ENCODE data around the gene CYLD. TPM values are rescaled to one million over a fixed set of nuclear protein-coding genes. Genes with fewer than 3 reads are reported as not detected.

Gene CYLD
- total RNA-seq, 3 donors from 2014 or later: 40.6 to 62.9 (median 43.4) TPM

GRCh38 chr16:50808929-50809538 lies 67.1 kb downstream of the CYLD start:
- no peak for DNase-seq (ENCODE audit: low spot score in 2 of 2)
- H3K4me1 ChIP-seq: no peaks in the 10 kb centered on the region
- no peaks in the 10 kb centered on the region for H3K36me3 ChIP-seq
- H3K27me3 ChIP-seq: no peaks in the 10 kb centered on the region
- H3K4me3 ChIP-seq: no peak overlapping the region
- H3K27ac ChIP-seq: no peak overlapping the region
- TF ChIP-seq POLR2AphosphoS5 (IDR thresholded peaks at IDR 0.05): no peak
- TF ChIP-seq, protein P1, sequence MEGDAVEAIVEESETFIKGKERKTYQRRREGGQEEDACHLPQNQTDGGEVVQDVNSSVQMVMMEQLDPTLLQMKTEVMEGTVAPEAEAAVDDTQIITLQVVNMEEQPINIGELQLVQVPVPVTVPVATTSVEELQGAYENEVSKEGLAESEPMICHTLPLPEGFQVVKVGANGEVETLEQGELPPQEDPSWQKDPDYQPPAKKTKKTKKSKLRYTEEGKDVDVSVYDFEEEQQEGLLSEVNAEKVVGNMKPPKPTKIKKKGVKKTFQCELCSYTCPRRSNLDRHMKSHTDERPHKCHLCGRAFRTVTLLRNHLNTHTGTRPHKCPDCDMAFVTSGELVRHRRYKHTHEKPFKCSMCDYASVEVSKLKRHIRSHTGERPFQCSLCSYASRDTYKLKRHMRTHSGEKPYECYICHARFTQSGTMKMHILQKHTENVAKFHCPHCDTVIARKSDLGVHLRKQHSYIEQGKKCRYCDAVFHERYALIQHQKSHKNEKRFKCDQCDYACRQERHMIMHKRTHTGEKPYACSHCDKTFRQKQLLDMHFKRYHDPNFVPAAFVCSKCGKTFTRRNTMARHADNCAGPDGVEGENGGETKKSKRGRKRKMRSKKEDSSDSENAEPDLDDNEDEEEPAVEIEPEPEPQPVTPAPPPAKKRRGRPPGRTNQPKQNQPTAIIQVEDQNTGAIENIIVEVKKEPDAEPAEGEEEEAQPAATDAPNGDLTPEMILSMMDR (IDR thresholded peaks at IDR 0.05): no peak
- no peak for TF ChIP-seq POLR2A (IDR thresholded peaks at IDR 0.05)
- intact Hi-C loops (cut with DNase I; ENCODE audit: low total_unique reads): no loop called here
- H3K9me3 ChIP-seq: no peaks in the 10 kb centered on the region

DNA sequence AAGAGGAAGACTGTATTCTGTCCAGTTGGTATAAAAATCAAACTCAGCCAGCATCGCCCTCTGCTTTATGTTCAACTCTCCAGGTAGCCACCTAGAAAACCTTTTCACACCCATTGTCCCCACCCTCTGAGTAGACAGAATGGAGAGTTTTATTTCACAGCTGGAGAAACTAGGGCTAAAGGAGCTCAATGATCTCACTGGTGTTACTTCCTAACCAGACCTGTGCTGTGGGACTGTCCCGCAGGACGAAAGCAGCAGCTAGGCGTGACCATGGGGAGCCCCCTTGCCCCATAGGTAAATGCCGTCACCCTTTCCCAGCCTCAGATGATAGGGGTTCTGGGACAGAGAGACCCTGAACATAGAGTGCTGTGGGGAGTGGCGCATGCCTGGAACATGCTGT lies 67.7 kb downstream of the CYLD start:
- intact Hi-C loops (cut with DNase I; ENCODE audit: low total_unique reads): no loop called here
- TF ChIP-seq POLR2AphosphoS5 (IDR thresholded peaks at IDR 0.05) (no peak), POLR2A (IDR thresholded peaks at IDR 0.05) (no peak)
- TF ChIP-seq, protein P1 (IDR thresholded peaks at IDR 0.05): no peak

GRCh38 chr16:50810241-50810965 lies 68.5 kb downstream of the CYLD start:
- intact Hi-C loops (cut with DNase I; ENCODE audit: low total_unique reads): no loop called here
- DNase-seq (ENCODE audit: low spot score in 2 of 2): no peak
- TF ChIP-seq POLR2A (IDR thresholded peaks at IDR 0.05) (no peak), POLR2AphosphoS5 (IDR thresholded peaks at IDR 0.05) (no peak)
- TF ChIP-seq, protein P1 (IDR thresholded peaks at IDR 0.05): no peak
- Histone ChIP-seq H3K27ac (no peak overlapping the region), H3K27me3 (no peaks in the 10 kb centered on the region), H3K36me3 (no peaks in the 10 kb centered on the region), H3K4me3 (no peak overlapping the region), H3K4me1 (no peaks in the 10 kb centered on the region), H3K9me3 (no peaks in the 10 kb centered on the region)

More for the DNA sequence above, 67.7 kb downstream of the CYLD start:
- Histone ChIP-seq H3K9me3 (no peaks in the 10 kb centered on the region), H3K27ac (no peak overlapping the region), H3K4me3 (no peak overlapping the region), H3K36me3 (no peaks in the 10 kb centered on the region), H3K27me3 (no peaks in the 10 kb centered on the region), H3K4me1 (no peaks in the 10 kb centered on the region)
- DNase-seq (ENCODE audit: low spot score in 2 of 2): no peak

GRCh38 chr16:50812046-50812445 lies 70.2 kb downstream of the CYLD start:
- TF ChIP-seq POLR2A (IDR thresholded peaks at IDR 0.05) (no peak), POLR2AphosphoS5 (IDR thresholded peaks at IDR 0.05) (no peak)
- TF ChIP-seq, protein P1 (IDR thresholded peaks at IDR 0.05): no peak
- H3K27ac ChIP-seq: no peak overlapping the region
- H3K27me3 ChIP-seq: no peaks in the 10 kb centered on the region
- no peaks in the 10 kb centered on the region for H3K9me3 ChIP-seq
- no peaks in the 10 kb centered on the region for H3K4me1 ChIP-seq
- no peaks in the 10 kb centered on the region for H3K36me3 ChIP-seq
- DNase-seq (ENCODE audit: low spot score in 2 of 2): no peak
- intact Hi-C loops (cut with DNase I; ENCODE audit: low total_unique reads): no loop called here
- H3K4me3 ChIP-seq: no peak overlapping the region

GRCh38 chr16:50812876-50813466 lies 71.1 kb downstream of the CYLD start:
- H3K4me3 ChIP-seq: no peak overlapping the region
- H3K36me3 ChIP-seq: no peaks in the 10 kb centered on the region
- H3K27ac ChIP-seq: no peak overlapping the region
- intact Hi-C loops (cut with DNase I; ENCODE audit: low total_unique reads): no loop called here
- H3K4me1 ChIP-seq: no peaks in the 10 kb centered on the region
- DNase-seq (ENCODE audit: low spot score in 2 of 2): no peak
- no peak for TF ChIP-seq POLR2AphosphoS5 (IDR thresholded peaks at IDR 0.05)
- no peak for TF ChIP-seq POLR2A (IDR thresholded peaks at IDR 0.05)
- TF ChIP-seq, protein P1 (IDR thresholded peaks at IDR 0.05): no peak
- H3K9me3 ChIP-seq: no peaks in the 10 kb centered on the region
- no peaks in the 10 kb centered on the region for H3K27me3 ChIP-seq
